ENCODE measurements around the gene PTGR3. TPM values are rescaled to one million over a fixed set of nuclear protein-coding genes. Genes with fewer than 3 reads are reported as not detected.

Gene PTGR3
- total and polyA plus RNA-seq, 2 of the 8 experiments (the other 6 are each of a cell fraction or from before 2014, with no cell fraction given), result 2.0 to 3.6 TPM

- Histone ChIP-seq H2AFZ (ENCODE audit: low read length) (no peak overlapping the region), H2BK5ac (ENCODE audit: low read depth, low read length) (no peak overlapping the region), H3K4ac (replicated peaks; ENCODE audit: insufficient read length, low read depth, low read length) (no peak overlapping the region), H4K5ac (ENCODE audit: insufficient read length, low read depth, low read length) (no peak overlapping the region), H2AK5ac (ENCODE audit: low read depth, low read length) (no peak overlapping the region), H3K18ac (ENCODE audit: extremely low read depth, low read length) (no peak overlapping the region), H4K91ac (replicated peaks; ENCODE audit: insufficient read length, low read length) (no peak overlapping the region), H3K4me1 (replicated peaks in 1 of 4; ENCODE audit: control insufficient read depth in 3 of 4, insufficient read depth in 4 of 4, low read length in 3 of 4) (no peaks in the 10 kb centered on the region), H2BK15ac (ENCODE audit: low read length) (no peak overlapping the region), H3K23ac (ENCODE audit: insufficient read length) (no peak overlapping the region), H4K20me1 (replicated peaks in 1 of 2; ENCODE audit: control insufficient read depth in 1 of 2, insufficient read depth in 2 of 2, low read length in 2 of 2) (no peaks in the 10 kb centered on the region), H2BK120ac (replicated peaks; ENCODE audit: low read depth, low read length) (no peak overlapping the region), H3K4me3 (ENCODE audit: extremely low read depth in 1 of 4, insufficient read depth in 2 of 4, low read depth in 3 of 4, low read length in 4 of 4) (no peak overlapping the region), H3K36me3 (ENCODE audit: control insufficient read depth in 2 of 4, insufficient read depth in 4 of 4, low read length in 3 of 4) (no peaks in the 10 kb centered on the region), H3K9me3 (ENCODE audit: insufficient read depth in 2 of 2, low read depth in 1 of 2, low read length in 1 of 2) (no peaks in the 10 kb centered on the region), H3K14ac (ENCODE audit: insufficient read length) (no peak overlapping the region), H3K23me2 (ENCODE audit: low read depth, low read length) (no peaks in the 10 kb centered on the region), H3K27ac (ENCODE audit: low read depth, low read length) (no peak overlapping the region), H3K56ac (replicated peaks; ENCODE audit: insufficient read length, low read depth, low read length) (no peak overlapping the region), H3K9ac (replicated peaks in 1 of 4; ENCODE audit: extremely low read depth in 1 of 4, low read depth in 3 of 4, low read length in 3 of 4) (no peak overlapping the region), H4K8ac (ENCODE audit: extremely low read depth, insufficient read depth, low read length) (no peak overlapping the region), H3K79me1 (ENCODE audit: low read depth, low read length) (no peaks in the 10 kb centered on the region), H3K27me3 (replicated peaks in 1 of 4; ENCODE audit: control insufficient read depth in 3 of 4, extremely low read depth in 1 of 4, insufficient read depth in 3 of 4, low read length in 3 of 4) (no peaks in the 10 kb centered on the region), H3K79me2 (ENCODE audit: control insufficient read depth in 1 of 2, insufficient read depth in 2 of 2, low read length in 2 of 2) (no peaks in the 10 kb centered on the region), H2BK12ac (ENCODE audit: low read depth, low read length) (no peak overlapping the region), H2BK20ac (ENCODE audit: low read length) (no peak overlapping the region), H3K4me2 (ENCODE audit: insufficient read depth in 1 of 2, low read depth in 2 of 2, low read length in 2 of 2) (no peak overlapping the region)
- ChIA-PET POLR2A (ENCODE audit: partially characterized antibody) (no interaction called here), CTCF (ENCODE audit: partially characterized antibody) (interaction anchor here (3.1 kb wide), 1 partner anchor 12 kb away, joined by 17 read pairs; no protein-coding TSS in a partner anchor)
- DNase-seq (ENCODE audit: low read depth in 1 of 2, low spot score in 2 of 2) (no peak), FAIRE-seq (no peak)
- WGBS, 2 experiments (ENCODE audit: extremely low coverage in 1 of 2, insufficient coverage in 1 of 2, insufficient read length in 1 of 2, insufficient replicate concordance in 2 of 2, low coverage in 1 of 2, low lambda C conversion rate in 2 of 2, missing lambda C conversion rate in 1 of 2), result 100% methylated on average over 5 of the region's 5 CpGs; no CpG with 5 or more reads in 1 of the 2 experiments
- TF ChIP-seq YY1 (IDR thresholded peaks at IDR 0.05; ENCODE audit: low read depth, low read length), result no peak
- no peak for TF ChIP-seq SIN3A (conservative IDR thresholded peaks at IDR 0.05 in 1 of 2, IDR thresholded peaks at IDR 0.05 in 1 of 2; ENCODE audit: low read depth in 1 of 2, low read length in 2 of 2)
- no peak for TF ChIP-seq KDM5A (IDR thresholded peaks at IDR 0.05; ENCODE audit: low read length)
- no peak for TF ChIP-seq CTBP2 (IDR thresholded peaks at IDR 0.05; ENCODE audit: borderline replicate concordance, insufficient read depth, insufficient read length, low read length)
- no peak for TF ChIP-seq RAD21 (IDR thresholded peaks at IDR 0.05 in 1 of 2, conservative IDR thresholded peaks at IDR 0.05 in 1 of 2; ENCODE audit: low read depth in 2 of 2, low read length in 2 of 2)
- no peak for TF ChIP-seq POLR2A (IDR thresholded peaks at IDR 0.05; ENCODE audit: control extremely low read depth in 1 of 2, low read depth in 2 of 2, low read length in 2 of 2)
- TF ChIP-seq EP300 (IDR thresholded peaks at IDR 0.05; ENCODE audit: borderline replicate concordance in 1 of 2, low read depth in 2 of 2, low read length in 2 of 2), result no peak
- no peak for TF ChIP-seq JUN (IDR thresholded peaks at IDR 0.05; ENCODE audit: low read depth, low read length)
- TF ChIP-seq SRF (IDR thresholded peaks at IDR 0.05; ENCODE audit: low read depth, low read length), result no peak
- no peak for TF ChIP-seq RBBP5 (IDR thresholded peaks at IDR 0.05; ENCODE audit: borderline replicate concordance, low read depth, low read length)
- TF ChIP-seq SP1 (IDR thresholded peaks at IDR 0.05; ENCODE audit: low read depth, low read length), result no peak
- TF ChIP-seq TAF7 (optimal IDR thresholded peaks at IDR 0.05; ENCODE audit: borderline replicate concordance, low read depth, low read length), result no peak
- TF ChIP-seq NRF1 (IDR thresholded peaks at IDR 0.05; ENCODE audit: low read depth, low read length), result no peak
- TF ChIP-seq MAX (IDR thresholded peaks at IDR 0.05), result no peak
These were observed 22.1 kb upstream of the PTGR3 start for GRCh38 chr18:75231053-75231406.

All from H1 (cell line).